ENCODE measurements around the gene MUCL1.

Gene MUCL1

GRCh38 chr12:54891717-54892478 lies 37.6 kb downstream of the MUCL1 start:
- DNase-seq (ENCODE audit: low read depth in 3 of 3), result no peak

Measured in stimulated activated CD4-positive, alpha-beta T cell treated with anti-CD3 and anti-CD28 coated beads, TNF-alpha, amount 100 ng/mL, for 4 hours (primary cell).